Smooth muscle cell of the pulmonary artery (primary cell): ENCODE measurements around the gene CATSPER1. TPM values are rescaled to one million over a fixed set of nuclear protein-coding genes. Genes with fewer than 3 reads are reported as not detected.

Source experiments
- total RNA-seq: library from RNA; depleted of rRNA; stranded (reverse); fragments of >200 nt; gene quantifications from 2 replicates; pipeline ENCODE4 v1.2.3, GENCODE V29; 2014

The CATSPER1 gene
- 0.20 TPM in 1 of 2 replicates, not detected in the other for total RNA-seq

GRCh38 chr11:66026017-66026529, at the start of gene CATSPER1:
TSS of gene CATSPER1 (minus strand) at chr11:66026479. CDS start at chr11:66026379, 100 bp downstream.

GRCh38 chr11:66069715-66070603, 43.7 kb upstream of the CATSPER1 start, which contains the start of gene PACS1:
TSS of gene PACS1 (plus strand) at chr11:66070272. CDS start at chr11:66070487, 215 bp downstream.

GRCh38 chr11:66051766-66052663, 25.7 kb upstream of the CATSPER1 start, which contains the start of gene SF3B2:
TSS of gene SF3B2 (plus strand) at chr11:66052364. CDS start at chr11:66052385, 21 bp downstream.

GRCh38 chr11:66048547-66049323, 22.5 kb upstream of the CATSPER1 start, which contains the start of gene GAL3ST3:
TSS of gene GAL3ST3 (minus strand) at chr11:66049161. CDS start at chr11:66045415, 3,746 bp downstream.

GRCh38 chr11:66011785-66012303, 14.4 kb downstream of the CATSPER1 start, which contains the start of gene CST6:
TSS of gene CST6 (plus strand) at chr11:66012008. CDS start at chr11:66012045, 37 bp downstream.

GRCh38 chr11:66001942-66002647, 24.2 kb downstream of the CATSPER1 start, which contains the start of the genes BANF1 and EIF1AD:
TSS of gene BANF1 (plus strand) at chr11:66002503. CDS start at chr11:66003251, 748 bp downstream.
TSS of gene EIF1AD (minus strand) at chr11:66002157. CDS start at chr11:66000389, 1,768 bp downstream.

Other genes starting within 250 kb of the CATSPER1 start
- gene AP5B1, start 245.5 kb downstream of the CATSPER1 start, total RNA-seq: 7.6 and 12.5 TPM in 2 replicates
- not detected in 2 replicates for gene OVOL1, start 239.4 kb downstream of the CATSPER1 start, total RNA-seq
- gene SNX32, start 192.5 kb downstream of the CATSPER1 start, total RNA-seq: 1.3 and 4.0 TPM in 2 replicates
- 662 and 789 TPM in 2 replicates for gene CFL1, start 168.3 kb downstream of the CATSPER1 start, total RNA-seq
- 35.4 and 52.0 TPM in 2 replicates for gene MUS81, start 166.0 kb downstream of the CATSPER1 start, total RNA-seq
- 114 and 154 TPM in 2 replicates for gene EFEMP2, start 153.7 kb downstream of the CATSPER1 start, total RNA-seq
- 0.07 TPM in 1 of 2 replicates, not detected in the other for gene CTSW, start 146.6 kb downstream of the CATSPER1 start, total RNA-seq
- 144 and 156 TPM in 2 replicates for gene FIBP, start 138.0 kb downstream of the CATSPER1 start, total RNA-seq
- gene CCDC85B, start 135.8 kb downstream of the CATSPER1 start, total RNA-seq: 50.8 and 53.9 TPM in 2 replicates
- gene FOSL1, start 126.1 kb downstream of the CATSPER1 start, total RNA-seq: 9.8 and 26.0 TPM in 2 replicates
- gene C11orf68, start 107.4 kb downstream of the CATSPER1 start, total RNA-seq: 28.4 and 31.1 TPM in 2 replicates
- 126 and 160 TPM in 2 replicates for gene DRAP1, start 107.1 kb downstream of the CATSPER1 start, total RNA-seq
- gene TSGA10IP, start 81.0 kb downstream of the CATSPER1 start, total RNA-seq: not detected in 2 replicates
- 28.2 and 31.3 TPM in 2 replicates for gene SART1, start 64.7 kb downstream of the CATSPER1 start, total RNA-seq
- gene EIF1AD, start 24.3 kb downstream of the CATSPER1 start, total RNA-seq: 33.9 and 42.4 TPM in 2 replicates
- gene BANF1, start 24.0 kb downstream of the CATSPER1 start, total RNA-seq: 17.0 and 19.5 TPM in 2 replicates
- gene CST6, start 14.5 kb downstream of the CATSPER1 start, total RNA-seq: 2.9 and 6.1 TPM in 2 replicates
- gene GAL3ST3, start 22.7 kb upstream of the CATSPER1 start, total RNA-seq: 0.13 and 0.59 TPM in 2 replicates
- gene SF3B2, start 25.9 kb upstream of the CATSPER1 start, total RNA-seq: 100 and 118 TPM in 2 replicates
- 47.6 and 75.8 TPM in 2 replicates for gene PACS1, start 43.8 kb upstream of the CATSPER1 start, total RNA-seq
- gene KLC2, start 231.2 kb upstream of the CATSPER1 start, total RNA-seq: 27.0 and 34.0 TPM in 2 replicates
- 118 and 126 TPM in 2 replicates for gene RAB1B, start 242.2 kb upstream of the CATSPER1 start, total RNA-seq